ENCODE results near the gene COL19A1.
"Not testable (repeated sequence)": the region's sequence is repeated elsewhere in the genome, so short reads cannot be mapped to it uniquely, and the experiment has no call there.

Gene COL19A1

DNA sequence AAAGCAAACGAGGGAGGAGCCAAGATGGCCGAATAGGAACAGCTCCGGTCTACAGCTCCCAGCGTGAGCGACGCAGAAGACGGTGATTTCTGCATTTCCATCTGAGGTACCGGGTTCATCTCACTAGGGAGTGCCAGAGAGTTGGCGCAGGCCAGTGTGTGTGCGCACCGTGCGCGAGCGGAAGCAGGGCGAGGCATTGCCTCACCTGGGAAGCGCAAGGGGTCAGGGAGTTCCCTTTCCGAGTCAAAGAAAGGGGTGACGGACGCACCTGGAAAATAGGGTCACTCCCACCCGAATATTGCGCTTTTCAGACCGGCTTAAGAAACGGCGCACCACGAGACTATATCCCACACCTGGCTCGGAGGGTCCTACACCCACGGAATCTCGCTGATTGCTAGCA is 144.0 kb downstream of the COL19A1 start:
- not testable (repeated sequence) for H3K27me3 Mint-ChIP-seq, H3K4me3 Mint-ChIP-seq, H3K9me3 Mint-ChIP-seq, ATAC-seq, H3K27ac Mint-ChIP-seq, H3K4me1 Mint-ChIP-seq
- H3K36me3 Mint-ChIP-seq: peaks cover 11% of the 10 kb centered on the region

- H3K4me1 Mint-ChIP-seq, H3K27me3 Mint-ChIP-seq: not testable (repeated sequence)
Observed at GRCh38 chr6:70023201-70023600, 156.8 kb downstream of the COL19A1 start.

GRCh38 chr6:70028246-70028645 is 161.9 kb downstream of the COL19A1 start:
- no peaks in the 10 kb centered on the region for H3K4me1 Mint-ChIP-seq
- ATAC-seq: no peak
- H3K27me3 Mint-ChIP-seq: no peaks in the 10 kb centered on the region
- no peaks in the 10 kb centered on the region for H3K9me3 Mint-ChIP-seq
- H3K36me3 Mint-ChIP-seq: peaks cover 40% of the 10 kb centered on the region
- no peak overlapping the region for H3K27ac Mint-ChIP-seq
- no peak overlapping the region for H3K4me3 Mint-ChIP-seq

More at GRCh38 chr6:70023201-70023600, 156.8 kb downstream of the COL19A1 start:
- not testable (repeated sequence) for H3K4me3 Mint-ChIP-seq, H3K27ac Mint-ChIP-seq, ATAC-seq, H3K9me3 Mint-ChIP-seq
- H3K36me3 Mint-ChIP-seq: peaks cover 16% of the 10 kb centered on the region

DNA sequence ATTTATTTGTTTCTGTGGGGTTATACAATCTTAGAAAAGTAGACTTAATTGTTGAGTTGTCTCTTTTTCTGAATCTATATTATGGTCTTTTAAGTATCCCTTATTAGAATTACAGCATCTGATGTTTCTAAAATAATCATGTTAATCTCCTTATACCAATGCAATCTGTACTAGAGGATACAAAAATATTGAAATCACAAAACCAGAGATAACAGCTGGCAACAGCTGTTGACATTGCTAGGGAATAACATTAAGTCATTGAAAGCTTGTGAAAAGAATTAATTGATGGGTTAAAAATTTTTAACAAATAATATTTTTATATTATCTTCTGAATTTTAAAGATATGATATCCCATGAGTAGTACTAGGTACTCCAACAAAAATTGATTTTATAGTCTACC is 162.6 kb downstream of the COL19A1 start:
- no peak overlapping the region for H3K4me3 Mint-ChIP-seq

DNA sequence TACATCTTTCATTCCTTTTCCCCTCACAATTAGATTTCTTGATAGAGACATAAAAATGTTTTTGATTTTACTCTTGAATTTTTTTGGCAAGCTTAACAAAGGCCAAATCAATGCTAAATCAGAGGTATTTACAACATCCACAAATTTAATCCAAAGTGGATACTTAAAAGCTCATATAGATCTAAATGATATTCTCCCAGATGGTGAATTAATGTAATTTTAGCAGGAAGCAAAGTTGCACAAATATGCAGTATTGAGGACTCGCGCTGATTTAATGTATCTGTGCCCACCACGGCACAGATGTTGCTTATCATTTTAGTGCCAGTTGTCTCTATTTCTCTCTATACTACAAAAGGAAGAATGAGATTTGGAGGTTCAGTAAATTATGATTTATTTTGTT is 167.4 kb downstream of the COL19A1 start:
- Mint-ChIP-seq H3K4me1 (no peaks in the 10 kb centered on the region), H3K27ac (no peak overlapping the region), H3K9me3 (no peaks in the 10 kb centered on the region), H3K4me3 (no peak overlapping the region), H3K36me3 (peaks cover 30% of the 10 kb centered on the region), H3K27me3 (no peaks in the 10 kb centered on the region)
- no peak for ATAC-seq

More for the DNA sequence above, 162.6 kb downstream of the COL19A1 start:
- Mint-ChIP-seq H3K9me3 (no peaks in the 10 kb centered on the region), H3K4me1 (no peaks in the 10 kb centered on the region), H3K27me3 (no peaks in the 10 kb centered on the region), H3K36me3 (peaks cover 40% of the 10 kb centered on the region), H3K27ac (no peak overlapping the region)
- ATAC-seq: no peak

GRCh38 chr6:70037445-70037844 is 171.1 kb downstream of the COL19A1 start:
- H3K36me3 Mint-ChIP-seq: peaks cover 15% of the 10 kb centered on the region
- H3K4me1 Mint-ChIP-seq: no peaks in the 10 kb centered on the region
- ATAC-seq: no peak
- H3K4me3 Mint-ChIP-seq: no peak overlapping the region
- no peaks in the 10 kb centered on the region for H3K9me3 Mint-ChIP-seq
- no peak overlapping the region for H3K27ac Mint-ChIP-seq
- H3K27me3 Mint-ChIP-seq: no peaks in the 10 kb centered on the region

- H3K9me3 Mint-ChIP-seq: peaks cover 3% of the 10 kb centered on the region
- H3K36me3 Mint-ChIP-seq: peaks cover 46% of the 10 kb centered on the region
- H3K4me1 Mint-ChIP-seq: no peaks in the 10 kb centered on the region
- ATAC-seq: no peak
- H3K27ac Mint-ChIP-seq: no peak overlapping the region
- H3K4me3 Mint-ChIP-seq: no peak overlapping the region
- no peaks in the 10 kb centered on the region for H3K27me3 Mint-ChIP-seq
Observed at GRCh38 chr6:70040766-70041165, 174.4 kb downstream of the COL19A1 start.

DNA sequence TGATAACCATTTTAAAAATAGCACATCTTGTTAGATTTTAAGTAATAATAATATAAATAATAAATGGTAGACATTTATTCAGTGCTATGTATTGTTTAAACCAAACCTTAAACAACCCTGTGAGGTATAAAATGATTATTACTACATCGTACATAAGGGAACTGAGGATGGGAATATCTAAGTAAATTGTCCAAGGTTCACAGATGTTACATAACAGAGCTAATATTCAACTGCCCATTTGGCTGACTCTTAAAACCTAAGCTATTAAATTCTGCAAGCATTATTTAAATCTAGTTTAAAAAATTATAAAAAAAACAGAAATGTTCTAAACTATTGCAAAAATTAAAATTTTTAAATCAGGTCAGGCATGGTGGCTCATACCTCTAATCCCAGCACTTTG is 175.1 kb downstream of the COL19A1 start:
- ATAC-seq: no peak
- Mint-ChIP-seq H3K4me1 (no peaks in the 10 kb centered on the region), H3K4me3 (no peak overlapping the region), H3K36me3 (peaks cover 52% of the 10 kb centered on the region), H3K9me3 (peaks cover 3% of the 10 kb centered on the region), H3K27me3 (no peaks in the 10 kb centered on the region), H3K27ac (no peak overlapping the region)

DNA sequence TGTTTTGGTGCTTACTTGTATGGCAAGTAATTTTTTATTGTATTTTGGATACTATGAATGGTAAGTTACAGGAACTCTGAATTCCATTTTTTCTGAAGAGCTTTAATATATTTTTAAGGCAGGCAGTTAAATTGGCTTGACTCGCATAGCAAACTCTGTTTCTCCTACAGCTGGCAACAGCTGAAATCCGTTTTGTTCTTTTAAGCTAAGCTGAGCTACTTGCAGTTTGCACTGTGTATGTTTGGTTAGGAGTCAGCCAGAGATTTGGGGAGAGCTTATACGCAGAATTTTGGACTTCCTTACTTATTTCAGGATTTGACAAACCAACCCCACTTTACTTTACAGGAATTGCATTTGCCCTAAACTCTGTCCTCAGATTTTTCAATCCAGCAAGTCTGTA is 179.1 kb downstream of the COL19A1 start:
- no peak for ATAC-seq
- H3K9me3 Mint-ChIP-seq: peaks cover 3% of the 10 kb centered on the region
- no peak overlapping the region for H3K4me3 Mint-ChIP-seq
- peaks cover 39% of the 10 kb centered on the region for H3K36me3 Mint-ChIP-seq
- no peaks in the 10 kb centered on the region for H3K27me3 Mint-ChIP-seq
- H3K27ac Mint-ChIP-seq: no peak overlapping the region
- no peaks in the 10 kb centered on the region for H3K4me1 Mint-ChIP-seq

GRCh38 chr6:70051197-70052124 is 185.1 kb downstream of the COL19A1 start:
- no peak overlapping the region for H3K27ac Mint-ChIP-seq
- H3K36me3 Mint-ChIP-seq: peaks cover 10% of the 10 kb centered on the region
- H3K9me3 Mint-ChIP-seq: no peaks in the 10 kb centered on the region
- H3K4me3 Mint-ChIP-seq: no peak overlapping the region
- ATAC-seq: no peak
- no peaks in the 10 kb centered on the region for H3K4me1 Mint-ChIP-seq
- H3K27me3 Mint-ChIP-seq: no peaks in the 10 kb centered on the region

DNA sequence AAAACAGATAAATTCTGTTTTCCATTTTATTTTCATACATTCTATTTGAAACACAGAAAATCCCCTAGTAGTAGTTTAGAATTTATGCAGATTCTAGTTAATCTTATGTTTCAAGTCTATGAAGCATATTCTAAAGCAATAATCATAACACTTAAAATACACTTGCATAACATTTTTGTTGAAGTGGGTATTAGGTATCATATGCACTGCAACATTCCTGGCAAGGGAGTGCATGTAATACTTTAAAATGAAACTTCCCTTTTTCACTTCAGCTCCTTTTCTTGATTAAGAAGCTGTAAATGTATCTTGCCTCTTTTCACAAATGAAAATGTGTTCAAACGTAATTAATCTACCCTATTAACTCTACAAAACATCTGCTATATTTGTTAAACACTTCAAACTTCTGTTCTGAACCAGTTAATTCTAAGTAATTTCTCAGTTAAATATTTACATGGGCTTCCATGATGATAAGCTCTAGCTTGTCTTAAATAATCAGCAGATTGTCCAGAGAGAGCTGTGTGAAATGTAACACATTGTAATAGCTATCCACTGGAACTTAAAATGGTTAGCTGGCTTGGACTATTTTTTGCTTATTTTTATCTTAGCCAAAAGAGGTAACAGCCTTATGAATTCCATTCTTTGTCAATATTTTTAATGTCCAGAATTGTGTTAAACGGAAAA is 192.8 kb downstream of the COL19A1 start:
- H3K27me3 Mint-ChIP-seq: no peaks in the 10 kb centered on the region
- ATAC-seq: no peak
- H3K4me3 Mint-ChIP-seq: no peak overlapping the region
- H3K4me1 Mint-ChIP-seq: no peaks in the 10 kb centered on the region
- H3K27ac Mint-ChIP-seq: no peak overlapping the region
- H3K9me3 Mint-ChIP-seq: no peaks in the 10 kb centered on the region
- H3K36me3 Mint-ChIP-seq: peaks cover 10% of the 10 kb centered on the region

GRCh38 chr6:70060680-70061079 is 194.3 kb downstream of the COL19A1 start:
- Mint-ChIP-seq H3K27ac (no peak overlapping the region), H3K4me1 (no peaks in the 10 kb centered on the region), H3K4me3 (no peak overlapping the region), H3K27me3 (no peaks in the 10 kb centered on the region), H3K9me3 (peaks cover 2% of the 10 kb centered on the region), H3K36me3 (peaks cover 8% of the 10 kb centered on the region)
- no peak for ATAC-seq

- Mint-ChIP-seq H3K4me1 (no peaks in the 10 kb centered on the region), H3K27me3 (no peaks in the 10 kb centered on the region), H3K36me3 (no peaks in the 10 kb centered on the region), H3K4me3 (no peak overlapping the region), H3K27ac (no peak overlapping the region), H3K9me3 (peaks cover 2% of the 10 kb centered on the region)
- ATAC-seq: no peak
Observed at GRCh38 chr6:70061546-70061945, 195.2 kb downstream of the COL19A1 start.

DNA sequence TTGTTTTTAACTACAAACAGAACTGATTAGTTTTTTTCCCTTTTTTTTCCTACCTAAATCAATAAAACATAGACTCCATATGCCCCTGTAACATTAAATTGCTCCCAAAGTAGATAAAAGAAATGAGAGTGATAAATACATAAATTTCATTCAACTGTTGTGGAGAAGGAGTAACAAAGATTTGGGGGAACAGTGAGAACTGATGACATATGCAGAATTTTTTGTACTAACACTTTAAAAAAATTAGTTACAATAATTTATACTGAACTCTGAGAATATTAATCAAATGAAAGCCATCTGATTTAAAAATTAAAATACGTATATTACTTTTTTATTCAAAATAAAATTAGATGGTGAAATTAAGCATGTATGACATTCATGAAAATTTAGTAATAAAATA is 195.7 kb downstream of the COL19A1 start:
- Mint-ChIP-seq H3K9me3 (peaks cover 2% of the 10 kb centered on the region), H3K4me1 (no peaks in the 10 kb centered on the region), H3K27me3 (no peaks in the 10 kb centered on the region), H3K36me3 (peaks cover 2% of the 10 kb centered on the region), H3K27ac (no peak overlapping the region), H3K4me3 (no peak overlapping the region)
- ATAC-seq: no peak

DNA sequence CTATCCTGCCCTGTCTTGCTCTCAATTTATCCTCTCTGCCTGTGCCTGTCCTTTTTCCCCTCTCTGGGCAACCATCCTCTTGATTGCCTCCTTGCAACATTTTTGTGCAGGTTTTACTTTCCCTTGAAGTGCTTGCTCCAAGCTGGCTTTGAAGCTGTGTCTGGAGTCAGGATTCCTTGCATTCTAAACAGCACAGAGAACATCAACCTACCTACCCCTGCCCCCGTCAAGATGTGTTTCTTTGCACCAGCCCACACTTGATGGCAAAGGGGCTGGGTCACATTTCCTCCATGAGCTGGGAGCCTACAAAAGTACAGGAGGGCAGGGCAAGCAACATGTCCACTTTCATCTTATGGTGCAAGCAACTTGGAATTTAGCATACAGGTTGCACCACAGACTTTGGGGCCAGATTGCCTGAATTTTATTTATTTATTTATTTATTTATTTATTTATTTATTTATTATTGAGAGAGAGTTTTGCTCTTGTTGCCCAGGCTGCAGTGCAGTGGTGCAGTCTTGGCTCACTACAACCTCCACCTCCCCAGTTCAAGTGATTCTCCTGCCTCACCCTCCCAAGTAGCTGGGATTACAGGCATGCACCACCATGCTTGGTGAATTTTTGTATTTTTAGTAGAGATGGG is 206.3 kb downstream of the COL19A1 start:
- H3K27me3 Mint-ChIP-seq: no peaks in the 10 kb centered on the region
- ATAC-seq: no peak
- H3K9me3 Mint-ChIP-seq: no peaks in the 10 kb centered on the region
- no peak overlapping the region for H3K27ac Mint-ChIP-seq
- H3K4me3 Mint-ChIP-seq: no peak overlapping the region
- H3K4me1 Mint-ChIP-seq: no peaks in the 10 kb centered on the region
- peaks cover 17% of the 10 kb centered on the region for H3K36me3 Mint-ChIP-seq

Measured in stimulated activated memory B cell treated with anti-CD40 and anti-IgM and Interleukin-4, amounts not matched to agents 10 μg/mL and 1 μg/mL and 100 μg/mL, for 72 hours (primary cell).